Left hindlimb (tissue), 1 donor: ENCODE data around the gene INCENP.
A peak's percentile ranks its signal among the peaks of the same experiment; 100 is the strongest.

Source experiments
- DNase-seq: peaks from one replicate; pipeline ENCODE4 v3.0.0-alpha.2; 2018

The INCENP gene

DNA sequence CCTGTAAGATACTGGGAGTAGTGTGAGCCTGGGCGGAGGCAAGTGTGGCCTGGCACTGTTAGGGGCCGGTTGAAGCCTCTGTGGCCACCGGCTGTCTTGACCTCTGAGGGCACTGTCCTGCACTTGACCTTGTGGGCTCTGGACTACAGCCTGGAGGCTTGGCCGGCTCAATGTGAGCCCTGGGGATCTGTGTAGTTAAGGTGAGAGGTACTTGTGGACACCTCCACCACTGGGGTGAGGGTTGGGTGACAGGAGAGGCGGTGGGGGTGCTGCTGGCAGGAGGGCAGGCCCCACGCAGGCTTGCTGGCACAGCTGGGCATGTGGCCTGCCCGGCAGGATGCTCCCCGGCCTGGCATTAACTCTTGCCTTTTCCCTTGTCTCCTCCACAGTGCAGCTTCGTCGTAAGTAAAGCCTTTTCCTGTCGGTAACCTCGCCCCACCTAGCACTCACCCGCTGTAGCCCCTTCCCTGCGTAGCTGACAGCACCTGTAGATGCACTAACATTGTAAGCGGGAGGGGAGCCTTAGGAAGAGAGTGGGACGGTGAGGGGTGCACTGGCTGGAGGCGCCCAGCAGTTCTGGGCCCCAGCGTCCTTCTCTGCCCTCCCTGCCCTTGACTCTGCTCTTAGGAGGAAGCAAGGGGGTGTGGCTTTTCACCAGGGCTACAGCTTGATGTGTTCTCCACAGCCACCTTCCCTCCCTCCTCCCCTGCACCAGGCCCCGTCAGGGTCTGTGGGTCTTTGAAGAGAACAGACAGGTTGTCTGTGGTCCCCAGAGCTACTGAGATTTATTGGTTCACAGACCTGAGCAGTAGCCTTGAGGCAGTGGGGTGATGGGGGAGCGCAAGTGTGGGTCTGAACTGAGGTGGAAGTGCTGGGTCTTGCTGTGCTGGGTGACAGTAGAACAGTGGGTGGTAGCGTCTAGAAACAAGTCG, 17.6 kb downstream of the INCENP start:
- DNase-seq = no peak

DNA sequence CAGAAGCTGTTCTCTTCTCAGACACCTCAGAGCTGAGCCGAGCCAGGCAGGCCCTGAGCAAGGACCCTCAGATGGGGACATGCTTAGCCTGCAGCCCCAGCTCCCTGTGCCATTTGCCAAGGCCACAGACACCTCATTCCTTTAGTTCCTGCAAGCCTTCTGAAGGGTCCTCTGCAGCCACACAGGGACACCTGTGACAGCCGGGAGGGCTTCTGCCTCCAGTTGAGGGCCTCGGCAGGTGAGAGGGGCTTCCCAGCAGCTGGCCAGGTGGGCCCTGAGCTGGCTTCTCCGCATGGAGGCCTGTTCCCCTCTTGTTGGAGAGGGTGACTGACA, 18.2 kb downstream of the INCENP start:
- no peak for DNase-seq

DNA sequence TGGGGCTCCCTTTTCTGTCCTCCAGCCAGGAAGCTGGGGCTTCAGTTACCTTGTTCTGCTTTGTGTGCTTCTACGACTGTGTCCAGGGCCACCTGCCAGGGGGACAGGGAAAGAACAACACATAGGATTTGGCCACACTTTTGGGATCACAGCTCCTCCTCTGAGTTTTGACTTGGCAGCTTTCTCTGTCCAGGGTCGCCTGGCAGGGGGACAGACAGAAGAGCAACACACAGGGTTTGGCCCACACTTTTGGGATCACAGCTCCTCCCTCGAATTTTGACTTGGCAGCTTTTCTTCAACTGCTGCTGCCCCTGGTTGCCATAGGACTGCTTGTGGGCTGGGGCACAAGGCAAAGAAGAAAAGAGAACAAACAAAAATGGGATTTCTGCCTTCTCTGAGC, 19.1 kb downstream of the INCENP start:
- DNase-seq = peak; percentile 79

DNA sequence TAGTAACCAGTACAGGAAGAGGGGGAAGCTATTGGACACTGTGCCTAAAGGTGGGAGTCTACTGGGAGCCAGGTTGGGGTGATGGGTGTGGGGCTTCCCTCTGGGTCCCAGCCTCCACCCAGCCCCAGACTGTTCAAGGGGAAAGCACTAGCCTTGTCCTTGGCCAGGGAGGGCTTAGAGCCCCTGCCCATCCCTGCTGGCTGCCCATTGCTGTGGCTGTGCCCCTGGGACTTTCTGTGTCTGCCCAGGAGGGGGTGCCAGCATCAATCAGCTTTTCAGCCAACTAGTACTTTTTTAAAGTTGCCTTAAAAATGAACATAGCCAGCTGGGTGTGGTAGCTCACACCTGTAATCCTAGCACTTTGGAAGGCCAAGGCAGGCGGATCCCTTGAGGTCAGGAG, 19.9 kb downstream of the INCENP start:
- DNase-seq = no peak

DNA sequence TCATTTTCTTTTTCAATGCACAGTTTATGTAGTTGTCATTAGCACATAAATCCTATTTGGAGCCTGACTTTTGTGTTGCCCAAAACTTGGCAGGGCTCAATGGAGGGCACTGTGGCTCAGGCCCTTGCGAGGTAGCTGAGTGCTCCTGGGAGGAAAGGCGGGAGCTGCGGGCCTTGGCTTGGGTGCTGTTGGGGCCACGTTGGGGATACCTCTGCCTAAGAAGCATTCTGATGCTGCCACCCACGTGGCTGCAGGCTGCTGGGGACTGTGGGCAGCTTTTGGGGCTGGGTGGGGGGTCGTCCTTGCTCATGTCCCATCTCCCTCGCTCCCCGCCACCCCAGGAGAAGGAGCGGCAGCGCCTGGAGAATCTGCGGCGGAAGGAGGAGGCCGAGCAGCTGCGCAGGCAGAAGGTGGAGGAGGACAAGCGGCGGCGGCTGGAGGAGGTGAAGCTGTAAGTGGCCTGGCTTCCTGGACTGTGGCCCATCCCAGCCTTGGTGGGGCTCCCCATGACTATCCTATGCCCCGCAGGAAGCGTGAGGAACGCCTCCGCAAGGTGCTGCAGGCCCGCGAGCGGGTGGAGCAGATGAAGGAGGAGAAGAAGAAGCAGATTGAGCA, 20.9 kb downstream of the INCENP start:
- no peak for DNase-seq

DNA sequence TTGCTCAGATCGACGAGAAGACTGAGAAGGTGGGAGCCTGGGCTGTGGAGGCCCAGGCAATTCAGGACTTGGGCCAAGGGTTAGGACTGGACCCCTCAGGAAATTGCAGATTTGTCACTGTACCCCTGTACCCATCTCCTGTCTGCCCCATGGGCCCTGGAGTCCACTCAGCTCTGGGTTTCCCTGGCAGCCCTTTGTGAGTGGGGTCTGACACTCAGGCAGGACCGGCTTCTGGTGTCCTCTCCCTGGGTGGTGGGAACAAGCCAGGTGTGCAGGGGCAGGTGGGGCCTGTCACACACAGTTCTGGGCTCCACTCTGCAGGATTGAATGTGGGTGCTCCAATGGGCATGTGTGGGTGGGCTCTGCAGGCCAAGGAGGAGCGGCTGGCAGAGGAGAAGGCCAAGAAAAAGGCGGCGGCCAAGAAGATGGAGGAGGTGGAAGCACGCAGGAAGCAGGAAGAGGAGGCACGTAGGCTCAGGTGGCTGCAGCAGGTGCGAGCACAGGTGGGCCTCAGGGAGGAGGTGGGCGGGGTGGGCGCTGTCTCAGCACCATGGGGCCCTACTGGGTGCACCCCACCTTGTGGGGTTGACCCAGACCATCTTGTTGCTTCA, 21.6 kb downstream of the INCENP start:
- DNase-seq = no peak

DNA sequence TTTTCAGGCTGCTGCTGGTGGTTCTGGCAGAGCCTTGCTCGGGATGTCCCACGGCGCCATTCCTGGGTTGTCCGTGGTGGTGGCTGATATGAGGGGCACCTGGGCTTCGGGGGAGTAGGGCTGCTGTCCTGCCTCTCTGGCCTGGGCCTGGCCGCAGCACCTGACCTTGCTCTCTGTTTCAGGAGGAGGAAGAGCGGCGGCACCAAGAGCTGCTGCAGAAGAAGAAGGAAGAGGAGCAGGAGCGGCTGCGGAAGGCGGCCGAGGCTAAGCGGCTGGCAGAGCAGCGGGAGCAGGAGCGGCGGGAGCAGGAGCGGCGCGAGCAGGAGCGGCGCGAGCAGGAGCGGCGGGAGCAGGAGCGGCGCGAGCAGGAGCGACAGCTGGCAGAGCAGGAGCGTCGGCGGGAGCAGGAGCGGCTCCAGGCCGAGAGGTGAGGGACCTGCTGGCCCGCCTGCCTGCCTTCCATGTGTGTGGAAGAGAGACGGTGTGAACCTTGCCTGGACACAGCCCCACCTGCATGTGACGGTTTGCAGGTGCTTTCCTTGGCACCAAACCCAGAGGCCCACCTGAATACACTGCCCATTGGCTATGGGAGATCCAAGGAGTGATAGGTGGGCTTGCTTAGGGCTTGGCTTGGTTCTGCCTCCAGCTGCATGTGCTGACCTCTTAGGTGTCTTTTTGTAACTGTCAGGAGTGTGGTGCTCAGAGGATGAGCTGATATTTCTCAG, 22.8 kb downstream of the INCENP start:
- no peak for DNase-seq

DNA sequence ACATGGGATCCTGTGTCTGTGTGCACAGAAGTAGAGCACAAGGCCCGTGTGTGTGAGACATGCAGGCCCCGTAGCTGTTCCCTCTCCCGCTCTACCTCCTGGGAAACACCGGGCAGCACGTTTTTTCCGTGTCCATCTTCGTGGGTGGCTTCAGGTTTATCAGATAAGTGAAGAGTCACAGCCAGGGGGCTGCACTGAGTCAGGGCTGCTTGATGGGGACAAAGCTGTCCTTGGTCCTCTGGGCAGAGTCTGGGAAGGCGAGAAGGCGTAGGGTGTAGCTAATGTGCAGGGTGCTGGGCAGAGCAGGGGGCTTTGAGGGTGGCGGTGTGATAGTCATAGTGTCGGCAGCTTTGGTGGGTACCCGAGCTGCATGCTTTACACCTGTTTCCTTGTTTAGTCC, 23.7 kb downstream of the INCENP start:
- DNase-seq = no peak

DNA sequence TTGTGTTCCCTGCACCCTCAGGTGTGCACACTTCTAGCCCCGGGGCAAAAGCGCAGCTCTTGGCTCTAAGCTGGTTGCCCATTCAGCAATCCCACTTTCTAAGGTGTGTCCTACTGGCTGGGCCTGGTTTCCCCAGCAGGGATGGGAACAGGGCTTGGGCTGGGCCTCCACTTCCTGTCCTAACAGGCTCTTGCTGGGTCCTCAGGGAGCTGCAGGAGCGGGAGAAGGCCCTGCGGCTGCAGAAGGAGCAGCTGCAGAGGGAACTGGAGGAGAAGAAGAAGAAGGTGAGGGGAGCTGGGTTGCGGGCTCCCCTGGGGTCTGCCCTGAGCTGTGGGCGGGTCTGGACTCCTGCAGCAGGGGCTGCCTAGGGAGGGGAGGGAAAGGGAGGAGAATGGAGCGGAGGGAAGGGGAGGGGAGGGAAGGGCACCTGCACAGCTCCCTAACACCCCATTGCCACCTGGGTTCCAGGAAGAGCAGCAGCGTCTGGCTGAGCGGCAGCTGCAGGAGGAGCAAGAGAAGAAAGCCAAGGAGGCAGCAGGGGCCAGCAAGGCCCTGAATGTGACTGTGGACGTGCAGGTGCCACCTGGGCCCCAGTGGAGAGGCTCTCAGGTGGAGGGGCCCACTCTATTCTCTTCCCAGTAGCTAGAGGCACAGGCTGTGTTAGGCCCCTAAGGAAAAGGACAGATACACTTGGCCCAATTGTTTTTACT, 24.6 kb downstream of the INCENP start:
- no peak for DNase-seq

DNA sequence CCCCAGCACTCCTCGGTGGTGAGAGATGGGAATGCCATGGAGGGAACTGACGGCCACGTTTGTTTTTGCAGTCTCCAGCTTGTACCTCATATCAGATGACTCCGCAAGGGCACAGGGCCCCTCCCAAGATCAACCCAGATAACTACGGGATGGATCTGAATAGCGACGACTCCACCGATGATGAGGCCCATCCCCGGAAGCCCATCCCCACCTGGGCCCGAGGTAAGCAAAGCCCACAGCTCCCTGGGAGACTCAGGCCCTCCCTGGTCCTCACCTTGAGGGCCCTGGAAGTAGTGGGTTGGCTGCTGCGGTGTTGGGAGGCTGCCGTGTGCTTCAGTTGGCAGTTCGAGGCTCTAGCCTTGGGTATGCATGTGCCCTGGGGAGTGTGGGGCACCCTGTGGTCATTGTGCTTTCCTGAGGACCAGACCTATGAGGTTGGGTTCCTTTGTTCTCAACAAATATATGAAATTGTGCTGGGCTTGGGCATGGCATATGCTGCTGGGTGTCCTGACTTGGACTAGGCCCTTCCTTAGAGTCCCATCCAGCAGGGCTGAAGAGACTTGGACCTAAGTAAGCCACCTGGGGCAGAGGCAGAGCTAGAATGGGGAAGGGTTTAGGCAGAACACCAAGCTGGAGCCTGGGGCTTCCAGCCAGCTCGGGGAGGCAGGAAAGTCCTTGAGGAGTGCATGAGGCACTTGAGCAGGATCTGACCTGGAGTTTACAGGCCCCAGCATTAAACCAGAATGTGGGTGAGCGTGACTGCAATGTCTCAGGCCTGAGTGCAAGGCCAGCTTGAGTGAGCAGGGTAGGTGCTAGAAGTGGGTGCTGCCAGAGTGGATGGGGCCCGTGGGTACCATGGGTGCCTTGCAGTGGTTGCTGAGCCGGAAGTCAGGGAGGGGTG, 26.4 kb downstream of the INCENP start:
- DNase-seq = no peak

DNA sequence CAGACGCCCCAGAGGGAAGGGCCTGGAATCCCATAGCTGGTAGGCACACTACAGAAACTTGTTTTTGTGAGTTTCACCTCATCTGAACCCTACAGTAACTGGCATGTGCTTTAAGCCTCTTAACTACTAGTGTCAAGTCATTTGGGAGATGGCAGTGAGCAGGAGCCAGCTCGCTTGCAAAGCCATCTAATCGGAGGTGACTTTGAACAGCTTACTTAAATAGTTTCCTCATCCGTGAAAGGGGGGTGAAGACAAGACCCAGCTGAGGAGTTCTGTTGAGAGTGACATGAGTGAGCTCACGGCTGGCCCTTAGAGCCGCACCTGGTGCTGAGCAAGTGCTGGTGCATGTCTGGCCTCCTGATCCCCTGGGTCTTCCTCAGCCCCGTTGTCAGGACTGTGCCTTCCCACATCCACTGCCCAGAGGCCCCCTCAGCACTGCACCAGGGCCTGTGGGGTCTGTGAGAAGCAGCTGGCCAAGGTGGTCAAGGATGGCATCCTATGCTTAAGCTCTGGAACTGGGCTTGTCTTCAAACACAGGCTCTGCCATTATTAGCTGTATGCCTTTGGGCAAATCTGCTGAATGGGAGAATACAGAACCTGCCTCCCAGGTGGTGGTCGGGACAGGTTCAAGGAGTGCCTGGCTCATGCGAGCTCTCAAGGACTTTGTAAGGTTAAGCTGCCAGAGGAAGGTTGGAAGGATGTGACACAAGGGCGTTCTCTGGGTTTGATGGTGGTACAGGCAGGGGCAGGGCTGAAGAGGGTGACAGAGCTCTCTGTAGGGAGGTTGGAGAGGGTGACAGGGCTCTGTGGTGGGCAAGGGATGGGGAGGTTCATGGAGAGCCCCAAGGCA, 27.3 kb downstream of the INCENP start:
- DNase-seq = no peak

DNA sequence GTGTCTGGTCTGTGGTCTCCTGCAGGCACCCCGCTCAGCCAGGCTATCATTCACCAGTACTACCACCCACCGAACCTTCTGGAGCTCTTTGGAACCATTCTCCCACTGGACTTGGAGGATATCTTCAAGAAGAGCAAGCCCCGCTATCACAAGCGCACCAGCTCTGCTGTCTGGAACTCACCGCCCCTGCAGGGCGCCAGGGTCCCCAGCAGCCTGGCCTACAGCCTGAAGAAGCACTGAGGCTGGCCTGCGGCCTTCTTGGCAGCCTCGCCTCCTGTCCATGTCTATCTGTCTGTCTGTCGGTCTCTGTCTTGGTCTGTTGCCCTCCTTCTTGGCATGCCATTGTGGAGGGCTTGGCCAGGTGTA, 27.9 kb downstream of the INCENP start:
- no peak for DNase-seq

DNA sequence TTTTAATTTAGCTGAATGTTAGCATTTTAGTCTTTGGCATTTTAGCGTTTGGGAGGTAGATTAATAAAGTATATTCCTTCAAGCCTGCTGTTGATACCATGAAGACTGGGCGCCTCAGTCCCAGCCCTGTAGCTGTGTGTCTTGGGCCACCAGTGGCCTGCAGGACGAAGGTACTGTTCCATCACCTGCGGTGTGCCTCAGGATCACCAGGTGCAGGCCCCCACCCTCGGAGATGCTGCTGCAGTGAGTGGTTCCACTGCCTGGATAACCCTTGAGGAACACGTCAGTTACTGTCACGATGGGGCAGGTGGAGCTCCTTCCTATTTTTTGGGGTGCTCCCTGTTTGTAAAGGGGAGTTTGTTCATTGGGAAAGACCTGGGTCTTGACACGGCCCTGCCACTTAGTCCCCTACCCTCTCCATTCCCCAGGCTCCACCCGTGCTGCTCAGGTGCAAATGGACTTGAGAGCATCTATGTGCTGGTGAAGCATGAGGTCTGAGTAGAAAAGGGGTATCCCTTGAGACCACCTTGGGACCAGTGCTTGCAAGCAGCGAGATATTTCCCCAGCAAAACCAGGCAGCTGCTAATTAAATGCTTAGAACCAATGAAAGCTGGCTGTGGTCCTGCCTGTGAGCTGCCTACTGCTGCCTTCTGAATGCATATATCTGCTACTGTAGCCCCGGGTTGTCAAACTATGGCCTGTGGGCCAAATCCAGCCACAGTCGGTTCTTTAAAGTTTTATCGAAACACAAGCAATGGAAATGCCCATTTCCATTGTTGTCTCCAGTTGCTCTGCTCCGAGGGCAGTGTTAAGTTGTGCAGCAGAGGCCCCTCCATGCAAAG, 28.7 kb downstream of the INCENP start:
- DNase-seq = no peak

DNA sequence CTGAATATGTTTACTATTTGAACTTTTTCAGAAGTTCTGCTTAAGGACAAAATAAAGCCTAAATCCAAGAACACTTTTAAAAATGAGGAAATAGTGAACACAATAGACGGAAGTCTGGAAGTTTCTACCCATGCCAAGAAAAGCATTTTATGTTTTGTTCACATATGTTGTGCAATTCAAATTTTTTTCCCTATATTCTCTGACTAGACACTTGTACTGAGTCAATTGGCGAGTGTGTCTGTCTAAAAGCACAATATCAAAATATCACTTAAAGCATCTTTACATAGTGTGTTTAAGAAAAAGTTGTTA, 29.2 kb downstream of the INCENP start:
- no peak for DNase-seq

DNA sequence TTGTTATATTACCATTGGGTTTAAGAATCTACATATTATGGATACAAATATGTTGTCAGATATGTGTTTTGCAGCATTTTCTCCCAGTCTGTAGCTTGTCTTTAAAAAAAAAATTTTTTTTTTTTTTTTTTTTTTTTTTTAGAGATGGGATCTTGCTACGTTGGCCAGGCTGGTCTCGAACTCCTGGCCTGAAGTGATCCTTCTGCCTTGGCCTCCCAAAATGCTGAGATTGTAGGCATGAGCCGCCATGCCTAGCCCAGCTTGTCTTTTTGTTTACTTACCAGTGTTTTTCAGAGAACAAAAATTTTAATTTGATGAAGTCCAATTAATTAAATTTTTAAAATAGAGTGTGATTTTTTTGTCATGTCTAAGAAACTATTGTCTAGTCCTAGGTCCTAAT, 29.8 kb downstream of the INCENP start:
- no peak for DNase-seq

DNA sequence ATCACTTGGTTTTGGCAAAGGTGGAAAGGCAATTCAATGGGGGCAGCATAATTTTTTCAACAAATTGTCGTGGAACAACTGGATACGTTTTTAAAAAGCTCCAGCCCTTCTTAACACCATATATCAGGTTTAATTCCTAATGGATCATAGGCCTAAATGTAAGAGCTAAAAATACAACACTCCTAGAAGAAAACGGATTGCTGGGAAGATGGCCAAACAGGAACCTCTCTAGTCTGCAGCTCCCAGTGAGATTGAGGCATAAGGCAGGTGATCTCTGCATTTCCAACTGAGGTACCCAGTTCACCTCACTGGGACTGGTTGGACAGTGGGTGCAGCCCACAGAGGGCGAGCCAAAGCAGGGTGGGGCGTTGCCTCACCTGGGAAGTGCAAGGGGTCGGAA, 33.8 kb downstream of the INCENP start:
- no peak for DNase-seq

DNA sequence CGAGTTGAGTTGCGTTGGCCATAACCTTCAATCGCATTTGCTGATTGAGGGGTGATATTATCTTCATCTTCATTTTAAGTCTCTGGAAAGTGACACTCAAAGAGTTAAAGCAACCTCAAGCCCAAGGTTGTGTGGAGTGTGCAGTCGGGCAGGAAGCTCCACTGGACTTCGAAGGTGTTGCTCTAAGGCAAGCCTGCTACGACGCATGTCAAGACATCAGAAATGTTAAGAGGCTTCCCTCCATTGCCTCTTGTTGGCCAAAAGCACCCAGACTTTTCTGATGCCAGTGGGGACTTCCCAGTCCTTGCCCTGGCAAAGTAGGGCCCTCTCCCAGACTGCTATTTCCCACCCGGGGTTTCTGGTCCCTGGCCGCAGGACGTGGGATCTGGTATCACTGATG, 42.6 kb downstream of the INCENP start:
- DNase-seq = no peak

DNA sequence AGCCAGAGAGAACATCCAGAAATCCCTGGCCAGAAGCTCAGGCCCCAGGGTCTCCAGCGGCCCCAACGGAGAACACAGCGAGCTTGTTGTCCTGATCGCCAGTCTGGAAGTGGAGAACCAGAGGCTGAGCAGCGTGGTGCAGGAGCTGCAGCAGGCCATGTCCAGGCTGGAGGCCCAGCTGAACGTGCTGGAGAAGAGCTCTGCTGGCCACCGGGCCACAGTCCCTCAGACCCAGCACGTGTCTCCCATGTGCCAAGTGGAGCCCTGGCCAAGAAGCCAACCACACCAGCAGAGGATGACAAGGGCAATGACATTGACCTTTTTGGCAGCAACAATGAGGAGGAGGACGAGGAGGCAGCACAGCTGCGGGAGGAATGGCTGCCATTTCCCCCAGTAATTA, 45.6 kb downstream of the INCENP start:
- no peak for DNase-seq

DNA sequence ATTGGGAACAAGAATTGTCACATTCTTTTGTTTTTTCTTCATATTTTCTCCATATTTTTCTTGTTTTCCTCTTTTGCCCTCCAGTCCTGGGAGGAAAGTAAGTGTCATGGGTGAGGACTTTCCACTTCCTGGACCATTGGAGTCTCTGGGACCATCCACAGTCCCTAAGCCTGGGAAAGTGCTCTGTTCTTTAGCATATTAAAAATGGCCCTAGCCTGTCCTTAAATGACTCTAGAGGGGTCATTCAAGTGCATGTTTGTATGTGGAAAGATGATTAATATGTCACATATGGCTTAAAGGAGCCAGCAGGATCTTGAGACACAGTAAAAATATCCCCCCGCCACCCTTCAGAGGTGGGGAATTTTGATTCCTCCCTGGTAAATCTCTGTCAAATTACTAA, 46.1 kb downstream of the INCENP start:
- DNase-seq = no peak

DNA sequence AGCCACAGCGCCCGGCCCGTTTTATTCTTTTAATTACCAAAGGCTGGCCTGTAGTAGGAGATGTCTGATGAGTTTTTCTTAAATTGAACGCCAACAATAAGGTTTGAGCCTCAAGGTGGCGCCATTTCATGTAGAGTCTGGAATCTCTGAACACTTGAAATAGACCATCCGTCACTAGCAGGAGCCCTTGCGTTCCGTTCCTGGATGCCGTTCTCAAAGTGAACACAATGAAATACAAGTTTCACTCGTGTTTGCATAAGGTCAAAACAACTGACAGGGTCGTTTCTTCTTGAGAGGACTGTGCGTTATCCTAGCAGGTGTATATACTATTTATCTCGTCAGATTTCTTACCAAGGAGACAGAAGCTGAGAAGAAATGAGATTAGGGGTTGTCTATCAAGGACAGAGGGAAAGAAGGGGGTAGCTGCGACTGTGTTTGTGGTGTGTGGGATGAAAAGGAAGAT, 47.5 kb downstream of the INCENP start:
- peak; percentile 53 for DNase-seq
